Caki2 (cell line): Measurements from ENCODE around the gene TRH. TPM values are rescaled to one million over a fixed set of nuclear protein-coding genes. Genes with fewer than 3 reads are reported as not detected.

Source experiments
- DNase-seq: peaks from one replicate; pipeline ENCODE4 v3.0.0-alpha.2; 2015; ENCODE audit warnings: low read depth
- in situ Hi-C: cut with HindIII; loops from 2 replicates; pipeline ENCODE4 v1.10.0; 2016; ENCODE audit warnings: low sequenced_read_pairs, low pct_unique_long_range_greater_than_20kb, mixed read lengths
- total RNA-seq: library from RNA; depleted of rRNA; stranded (reverse); fragments of >200 nt; shearing (Covaris generic); gene quantifications from 2 replicates; pipeline ENCODE4 v1.2.3, GENCODE V29; 2014; ENCODE audit warnings: low replicate concordance; rRNA removed

Gene TRH
- total RNA-seq, result not detected in 2 replicates

- no peak for DNase-seq
- in situ Hi-C loops, result no loop called here
Measured at GRCh38 chr3:129974564-129974832, at the start of gene TRH. TSS of gene TRH (plus strand) at chr3:129974720. CDS start at chr3:129975817, 1,097 bp downstream.

GRCh38 chr3:129927072-129927471 is 47.4 kb upstream of the TRH start:
- DNase-seq, result peak; percentile 78
- in situ Hi-C loops, result no loop called here

GRCh38 chr3:129929383-129929782 is 45.1 kb upstream of the TRH start:
- in situ Hi-C loops, result no loop called here
- DNase-seq, result no peak

- in situ Hi-C loops, result no loop called here
- no peak for DNase-seq
Measured at GRCh38 chr3:129933471-129933870, 41.0 kb upstream of the TRH start.

GRCh38 chr3:129934234-129935123 is 40.0 kb upstream of the TRH start:
- in situ Hi-C loops, result no loop called here
- DNase-seq, result peak; percentile 22

- DNase-seq, result no peak
- in situ Hi-C loops, result no loop called here
Measured at GRCh38 chr3:129936757-129937156, 37.8 kb upstream of the TRH start.

- in situ Hi-C loops, result no loop called here
Measured at GRCh38 chr3:129937717-129938116, 36.8 kb upstream of the TRH start.

GRCh38 chr3:129938140-129938930 is 36.2 kb upstream of the TRH start:
- DNase-seq, result no peak
- in situ Hi-C loops, result no loop called here

More at GRCh38 chr3:129937717-129938116, 36.8 kb upstream of the TRH start:
- no peak for DNase-seq

GRCh38 chr3:129940086-129940485 is 34.4 kb upstream of the TRH start:
- in situ Hi-C loops, result no loop called here
- no peak for DNase-seq

GRCh38 chr3:129942296-129942695 is 32.2 kb upstream of the TRH start:
- in situ Hi-C loops, result no loop called here
- DNase-seq, result no peak

GRCh38 chr3:129943020-129943419 is 31.5 kb upstream of the TRH start:
- DNase-seq, result no peak
- in situ Hi-C loops, result no loop called here

- in situ Hi-C loops, result no loop called here
Measured at GRCh38 chr3:129944709-129945108, 29.8 kb upstream of the TRH start.

GRCh38 chr3:129947538-129948240 is 26.8 kb upstream of the TRH start:
- no peak for DNase-seq
- in situ Hi-C loops, result no loop called here

More at GRCh38 chr3:129944709-129945108, 29.8 kb upstream of the TRH start:
- DNase-seq, result no peak

- in situ Hi-C loops, result no loop called here
- no peak for DNase-seq
Measured at GRCh38 chr3:129950318-129951046, 24.0 kb upstream of the TRH start.

- DNase-seq, result no peak
- in situ Hi-C loops, result no loop called here
Measured at GRCh38 chr3:129952556-129953355, 21.8 kb upstream of the TRH start.

GRCh38 chr3:129953621-129954020 is 20.9 kb upstream of the TRH start:
- no peak for DNase-seq
- in situ Hi-C loops, result no loop called here

GRCh38 chr3:129954514-129954913 is 20.0 kb upstream of the TRH start:
- DNase-seq, result no peak
- in situ Hi-C loops, result no loop called here
